ENCODE measurements around the gene BEST3. TPM values are rescaled to one million over a fixed set of nuclear protein-coding genes. Genes with fewer than 3 reads are reported as not detected.

Gene BEST3
- total RNA-seq, 1 donor from 2014 or later: 0.80 TPM

DNA sequence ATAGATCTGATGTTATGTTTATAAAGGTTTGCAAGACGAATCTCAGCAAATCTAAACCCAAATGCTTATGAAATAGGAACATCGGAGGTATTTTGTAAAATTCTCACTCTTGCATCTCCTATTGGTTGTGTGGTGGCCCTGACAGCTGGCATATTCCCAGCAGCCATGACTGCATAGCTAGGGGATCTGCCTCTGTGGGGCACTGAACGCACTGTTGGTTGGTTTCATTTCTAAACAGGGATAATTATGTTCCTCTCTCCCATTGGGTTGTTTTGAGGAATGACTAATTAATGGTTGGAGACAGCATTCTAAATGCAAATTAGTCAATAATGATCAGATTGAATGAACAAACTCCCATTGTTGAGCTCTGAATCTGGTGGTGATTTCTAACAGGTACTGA, 2.7 kb upstream of the BEST3 start:
- no peak overlapping the region for H3K4me3 ChIP-seq
- no peaks in the 10 kb centered on the region for H3K36me3 ChIP-seq
- no peaks in the 10 kb centered on the region for H3K27me3 ChIP-seq (ENCODE audit: low read depth)
- H3K9me3 ChIP-seq (replicated peaks): no peaks in the 10 kb centered on the region
- no peak for DNase-seq
- intact Hi-C loops (cut with micrococcal nuclease): no loop called here
- H3K27ac ChIP-seq (replicated peaks): no peak overlapping the region
- no peaks in the 10 kb centered on the region for H3K4me1 ChIP-seq
- TF ChIP-seq, protein P1, sequence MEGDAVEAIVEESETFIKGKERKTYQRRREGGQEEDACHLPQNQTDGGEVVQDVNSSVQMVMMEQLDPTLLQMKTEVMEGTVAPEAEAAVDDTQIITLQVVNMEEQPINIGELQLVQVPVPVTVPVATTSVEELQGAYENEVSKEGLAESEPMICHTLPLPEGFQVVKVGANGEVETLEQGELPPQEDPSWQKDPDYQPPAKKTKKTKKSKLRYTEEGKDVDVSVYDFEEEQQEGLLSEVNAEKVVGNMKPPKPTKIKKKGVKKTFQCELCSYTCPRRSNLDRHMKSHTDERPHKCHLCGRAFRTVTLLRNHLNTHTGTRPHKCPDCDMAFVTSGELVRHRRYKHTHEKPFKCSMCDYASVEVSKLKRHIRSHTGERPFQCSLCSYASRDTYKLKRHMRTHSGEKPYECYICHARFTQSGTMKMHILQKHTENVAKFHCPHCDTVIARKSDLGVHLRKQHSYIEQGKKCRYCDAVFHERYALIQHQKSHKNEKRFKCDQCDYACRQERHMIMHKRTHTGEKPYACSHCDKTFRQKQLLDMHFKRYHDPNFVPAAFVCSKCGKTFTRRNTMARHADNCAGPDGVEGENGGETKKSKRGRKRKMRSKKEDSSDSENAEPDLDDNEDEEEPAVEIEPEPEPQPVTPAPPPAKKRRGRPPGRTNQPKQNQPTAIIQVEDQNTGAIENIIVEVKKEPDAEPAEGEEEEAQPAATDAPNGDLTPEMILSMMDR (IDR thresholded peaks at IDR 0.05; ENCODE audit: borderline replicate concordance): no peak

DNA sequence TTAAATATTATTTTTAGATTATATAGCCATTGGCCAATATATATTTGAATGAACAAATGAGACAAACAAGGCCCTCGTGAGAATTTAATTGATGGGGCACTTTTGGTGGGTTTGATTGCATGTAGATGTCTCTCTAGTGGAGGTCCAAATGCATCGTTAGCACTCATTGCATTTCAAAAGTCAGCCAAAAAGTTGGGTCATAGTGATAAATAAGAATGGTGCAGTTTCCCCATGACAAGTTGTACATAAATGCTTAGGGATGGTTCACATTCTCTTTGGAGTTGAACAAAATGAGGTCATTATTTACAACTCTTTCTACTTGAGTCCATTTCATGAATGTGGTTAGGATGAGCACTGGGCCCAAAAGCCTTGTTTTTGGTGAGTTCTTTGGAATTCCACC, 1.0 kb downstream of the BEST3 start:
- no peaks in the 10 kb centered on the region for H3K27me3 ChIP-seq (ENCODE audit: low read depth)
- intact Hi-C loops (cut with micrococcal nuclease): no loop called here
- TF ChIP-seq, protein P1 (IDR thresholded peaks at IDR 0.05; ENCODE audit: borderline replicate concordance): no peak
- no peak overlapping the region for H3K4me3 ChIP-seq
- H3K9me3 ChIP-seq (replicated peaks): no peaks in the 10 kb centered on the region
- no peaks in the 10 kb centered on the region for H3K36me3 ChIP-seq
- H3K4me1 ChIP-seq: peaks cover 2% of the 10 kb centered on the region
- H3K27ac ChIP-seq (replicated peaks): no peak overlapping the region
- no peak for DNase-seq

DNA sequence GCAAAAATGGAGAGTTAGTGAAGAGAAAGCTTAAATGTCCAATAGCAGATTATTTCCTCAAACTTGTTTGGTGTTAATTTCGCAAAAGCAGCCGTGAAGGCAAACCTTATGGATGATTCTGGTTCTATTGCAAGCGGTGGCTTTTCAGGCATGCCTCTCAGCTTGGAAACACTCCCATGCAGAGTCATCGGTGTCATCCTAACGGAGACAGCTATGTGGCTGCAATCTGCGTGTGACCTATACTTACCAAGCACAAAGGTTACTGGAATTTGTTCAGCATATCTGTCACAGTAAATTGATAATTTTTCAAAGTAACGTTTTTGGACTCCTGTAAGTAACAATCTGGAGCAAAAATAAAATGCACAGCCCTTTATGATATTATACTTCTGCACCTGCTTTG, 5.0 kb downstream of the BEST3 start:
- intact Hi-C loops (cut with micrococcal nuclease): no loop called here
- Histone ChIP-seq H3K27me3 (ENCODE audit: low read depth) (no peaks in the 10 kb centered on the region), H3K4me3 (no peak overlapping the region), H3K9me3 (replicated peaks) (no peaks in the 10 kb centered on the region), H3K36me3 (no peaks in the 10 kb centered on the region), H3K27ac (replicated peaks) (no peak overlapping the region), H3K4me1 (peaks cover 9% of the 10 kb centered on the region)
- TF ChIP-seq, protein P1 (IDR thresholded peaks at IDR 0.05; ENCODE audit: borderline replicate concordance): no peak
- DNase-seq: peak; percentile 16

DNA sequence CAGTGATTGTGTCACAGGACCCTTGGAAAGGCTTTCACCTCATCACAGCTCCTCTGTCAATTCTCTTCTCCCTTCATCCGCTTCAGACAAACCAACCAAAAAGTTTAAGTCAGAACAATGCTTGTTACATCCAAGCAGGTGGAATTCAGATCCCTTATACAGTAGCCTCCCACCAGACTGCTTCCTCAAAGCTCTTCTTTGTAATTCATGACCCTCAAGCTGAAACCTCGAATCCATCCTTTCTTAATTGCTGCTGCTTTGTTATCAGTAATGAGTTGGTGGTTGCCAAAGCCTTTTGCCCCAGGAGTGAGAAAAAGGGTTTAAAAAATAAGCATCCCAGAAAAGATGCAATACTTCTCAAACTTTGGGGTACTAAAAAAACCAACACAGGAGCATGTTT, 9.5 kb downstream of the BEST3 start:
- H3K36me3 ChIP-seq: no peaks in the 10 kb centered on the region
- H3K27me3 ChIP-seq (ENCODE audit: low read depth): no peaks in the 10 kb centered on the region
- H3K27ac ChIP-seq (replicated peaks): peak overlapping the region; percentile 63
- TF ChIP-seq, protein P1 (IDR thresholded peaks at IDR 0.05; ENCODE audit: borderline replicate concordance): no peak
- intact Hi-C loops (cut with micrococcal nuclease): no loop called here
- H3K4me1 ChIP-seq: peaks cover 16% of the 10 kb centered on the region
- no peak for DNase-seq
- H3K9me3 ChIP-seq (replicated peaks): no peaks in the 10 kb centered on the region
- no peak overlapping the region for H3K4me3 ChIP-seq

DNA sequence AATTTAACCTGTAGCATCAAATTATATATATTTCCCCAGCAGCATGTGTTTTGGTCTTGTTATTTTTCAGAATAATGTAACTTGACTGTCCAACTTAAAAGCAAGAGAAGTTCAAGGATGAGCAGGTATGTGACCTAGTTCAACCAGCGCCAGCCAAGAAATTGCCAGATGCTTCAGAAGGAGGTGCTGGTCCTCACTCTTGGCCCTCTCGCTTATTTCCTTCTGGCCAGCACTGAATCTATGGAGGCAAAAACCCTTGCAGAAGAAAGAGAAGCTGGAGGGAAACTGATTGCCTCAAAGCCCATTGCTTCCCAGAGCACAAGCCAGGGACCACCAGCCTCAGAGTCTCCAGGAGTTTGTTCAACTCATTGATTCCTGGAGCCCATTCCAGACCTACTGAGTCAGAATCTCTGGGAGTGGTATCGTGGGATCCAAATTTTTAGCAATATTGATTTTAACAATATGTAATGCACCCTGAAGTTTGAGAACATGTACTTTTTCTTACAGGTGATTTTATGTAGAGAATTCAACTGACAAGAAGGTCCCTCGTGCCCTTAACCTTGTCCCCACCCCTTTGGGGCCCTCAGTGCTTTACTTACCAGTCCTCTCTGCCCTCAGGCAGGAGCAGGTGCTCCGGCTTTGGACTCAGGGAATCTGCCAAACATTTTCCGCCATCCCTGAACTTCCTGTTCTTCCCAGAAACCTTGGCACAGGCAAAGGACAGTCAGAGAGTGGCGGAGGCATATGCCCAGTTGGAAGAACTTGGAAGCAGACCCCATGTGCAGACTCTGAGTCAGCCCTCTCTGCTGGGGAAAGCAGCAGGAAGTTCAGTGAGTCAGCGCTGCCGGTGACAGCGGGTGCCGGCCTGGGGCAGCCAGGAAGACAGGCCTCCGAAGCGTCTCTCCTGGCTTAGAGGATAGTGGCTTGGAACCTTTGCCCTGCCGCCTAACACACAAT, 10.4 kb downstream of the BEST3 start:
- DNase-seq: peak; percentile 20
- TF ChIP-seq, protein P1 (IDR thresholded peaks at IDR 0.05; ENCODE audit: borderline replicate concordance): no peak
- no peaks in the 10 kb centered on the region for H3K9me3 ChIP-seq (replicated peaks)
- no peaks in the 10 kb centered on the region for H3K36me3 ChIP-seq
- H3K27me3 ChIP-seq (ENCODE audit: low read depth): no peaks in the 10 kb centered on the region
- H3K27ac ChIP-seq (replicated peaks): peak overlapping the region; percentile 63
- H3K4me1 ChIP-seq: peaks cover 14% of the 10 kb centered on the region
- intact Hi-C loops (cut with micrococcal nuclease): no loop called here
- H3K4me3 ChIP-seq: no peak overlapping the region

All from left ventricle myocardium inferior (tissue), 1 donor.